Esophagus squamous epithelium (tissue), 5 donors: ENCODE measurements around the gene LEKR1. TPM values are rescaled to one million over a fixed set of nuclear protein-coding genes. Genes with fewer than 3 reads are reported as not detected.

Experiments
- DNase-seq: peaks from one replicate; lab custom pipeline; 2025; lab: John Stamatoyannopoulos, UW
- H3K27ac ChIP-seq, 4 donors: fragments of 200-600 bp; sonication (generic); one replicate each; pipeline ENCODE4 v1.5.1; 2016 to 2019; ENCODE audit warnings: mild to moderate bottlenecking in 1 of 4
- H3K27me3 ChIP-seq, 4 donors: fragments of 200-600 bp; sonication (generic); 1 replicate in 3 of 4; 2 replicates in 1 of 4; pipeline versions ENCODE4 v1.5.1 to v1.6.0; 2017 to 2021; ENCODE audit warnings: antibody characterized with exemption in 1 of 4
- H3K36me3 ChIP-seq, 3 donors: fragments of 200-600 bp; sonication (generic); one replicate each; pipeline ENCODE4 v1.5.1; 2016 to 2019
- H3K4me1 ChIP-seq, 3 donors: fragments of 200-600 bp; sonication (generic); one replicate each; pipeline ENCODE4 v1.5.1; 2017 to 2019
- H3K4me3 ChIP-seq, 4 donors: fragments of 200-600 bp; sonication (generic); 1 replicate in 3 of 4; 2 replicates in 1 of 4; pipeline ENCODE4 v1.5.1; 2016 to 2019; ENCODE audit warnings: mild to moderate bottlenecking in 2 of 4, moderate library complexity in 1 of 4
- H3K9me3 ChIP-seq, 3 donors: fragments of 200-600 bp; sonication (generic); one replicate each; pipeline ENCODE4 v1.5.1; 2016 to 2019
- CTCF ChIP-seq, 6 experiments: fragments of 450-650 bp in 4 of 6; fragments of 200-600 bp in 2 of 6; sonication (generic) in 2 of 6; IDR thresholded peaks; one replicate each; pipeline ENCODE4 v1.5.1; 2016 to 2019; ENCODE audit warnings: antibody characterized with exemption in 6 of 6, mild to moderate bottlenecking in 4 of 6, moderate library complexity in 4 of 6
- POLR2A ChIP-seq, 4 donors: fragments of 450-650 bp; IDR thresholded peaks; one replicate each; pipeline ENCODE4 v1.6.1; 2017; ENCODE audit warnings: antibody characterized with exemption in 4 of 4, mild to moderate bottlenecking in 4 of 4, moderate library complexity in 3 of 4
- WGBS, 2 donors: methylation state at CpG; one replicate each; pipeline ENCODE4 v1.1.5; 2018; 5-methylcytosine and 5-hydroxymethylcytosine counted together
- intact Hi-C: fragments of 100-400 bp; cut with DNase I; formaldehyde crosslinking; loops from one replicate; pipeline ENCODE4 v1.15.0; 2022
- total RNA-seq, 4 donors: library from RNA; depleted of rRNA; stranded (reverse); fragments of >200 nt; gene quantifications; one replicate each; pipeline ENCODE4 v1.1.0, GENCODE V29; 2016
- donor health status: DM: yes; HTN: yes; CAD: no.

LEKR1 gene
- total RNA-seq, 4 donors from 2014 or later = 0.15 to 1.1 (median 0.57) TPM; not detected in 1

- intact Hi-C loops = no loop called here
- WGBS, 2 donors = 79 to 87% methylated on average over 5 of the region's 5 CpGs
Measured at GRCh38 chr3:156915372-156915771, 89.2 kb downstream of the LEKR1 start.

GRCh38 chr3:156918746-156919145 lies 92.6 kb downstream of the LEKR1 start:
- H3K27me3 ChIP-seq = no peaks in the 10 kb centered on the region
- no peaks in the 10 kb centered on the region for H3K4me1 ChIP-seq
- no peak overlapping the region for H3K27ac ChIP-seq
- 77 to 86% methylated on average over 6 of the region's 6 CpGs for WGBS, 2 donors
- DNase-seq = no peak
- no peaks in the 10 kb centered on the region for H3K9me3 ChIP-seq
- TF ChIP-seq POLR2A (IDR thresholded peaks at IDR 0.05) (no peak), CTCF (IDR thresholded peaks at IDR 0.05) (no peak)
- intact Hi-C loops = no loop called here
- no peak overlapping the region for H3K4me3 ChIP-seq
- no peaks in the 10 kb centered on the region for H3K36me3 ChIP-seq

More at GRCh38 chr3:156915372-156915771, 89.2 kb downstream of the LEKR1 start:
- no peak for DNase-seq
- TF ChIP-seq CTCF (IDR thresholded peaks at IDR 0.05) (no peak), POLR2A (IDR thresholded peaks at IDR 0.05) (no peak)
- no peak overlapping the region for H3K4me3 ChIP-seq
- no peaks in the 10 kb centered on the region for H3K9me3 ChIP-seq
- H3K27me3 ChIP-seq = no peaks in the 10 kb centered on the region
- no peaks in the 10 kb centered on the region for H3K4me1 ChIP-seq
- no peaks in the 10 kb centered on the region for H3K36me3 ChIP-seq
- no peak overlapping the region for H3K27ac ChIP-seq

GRCh38 chr3:156919818-156920217 lies 93.7 kb downstream of the LEKR1 start:
- no peaks in the 10 kb centered on the region for H3K4me1 ChIP-seq
- H3K4me3 ChIP-seq = no peak overlapping the region
- DNase-seq = no peak
- TF ChIP-seq CTCF (IDR thresholded peaks at IDR 0.05) (no peak), POLR2A (IDR thresholded peaks at IDR 0.05) (no peak)
- H3K27ac ChIP-seq = no peak overlapping the region
- intact Hi-C loops = no loop called here
- H3K27me3 ChIP-seq = no peaks in the 10 kb centered on the region
- no peaks in the 10 kb centered on the region for H3K36me3 ChIP-seq
- H3K9me3 ChIP-seq = no peaks in the 10 kb centered on the region
- WGBS, 2 donors = 86 to 91% methylated on average over 3 of the region's 3 CpGs

GRCh38 chr3:156920399-156920798 lies 94.2 kb downstream of the LEKR1 start:
- no peaks in the 10 kb centered on the region for H3K36me3 ChIP-seq
- no peak overlapping the region for H3K4me3 ChIP-seq
- no peak for DNase-seq
- no peak overlapping the region for H3K27ac ChIP-seq
- TF ChIP-seq CTCF (IDR thresholded peaks at IDR 0.05) = no peak
- TF ChIP-seq POLR2A (IDR thresholded peaks at IDR 0.05) = no peak
- no peaks in the 10 kb centered on the region for H3K9me3 ChIP-seq
- H3K27me3 ChIP-seq = no peaks in the 10 kb centered on the region
- 76 to 90% methylated on average over 1 of the region's 1 CpG for WGBS, 2 donors
- H3K4me1 ChIP-seq = no peaks in the 10 kb centered on the region
- intact Hi-C loops = no loop called here

GRCh38 chr3:156923349-156923748 lies 97.2 kb downstream of the LEKR1 start:
- H3K9me3 ChIP-seq = no peaks in the 10 kb centered on the region
- DNase-seq = no peak
- H3K36me3 ChIP-seq = no peaks in the 10 kb centered on the region
- H3K4me3 ChIP-seq = no peak overlapping the region
- intact Hi-C loops = no loop called here
- H3K27ac ChIP-seq = no peak overlapping the region
- no peaks in the 10 kb centered on the region for H3K27me3 ChIP-seq
- TF ChIP-seq CTCF (IDR thresholded peaks at IDR 0.05) = no peak
- no peak for TF ChIP-seq POLR2A (IDR thresholded peaks at IDR 0.05)
- WGBS, 2 donors = 88 to 97% methylated on average over 1 of the region's 1 CpG
- no peaks in the 10 kb centered on the region for H3K4me1 ChIP-seq
